ENCODE measurements around the gene VMAC.

The VMAC gene

DNA sequence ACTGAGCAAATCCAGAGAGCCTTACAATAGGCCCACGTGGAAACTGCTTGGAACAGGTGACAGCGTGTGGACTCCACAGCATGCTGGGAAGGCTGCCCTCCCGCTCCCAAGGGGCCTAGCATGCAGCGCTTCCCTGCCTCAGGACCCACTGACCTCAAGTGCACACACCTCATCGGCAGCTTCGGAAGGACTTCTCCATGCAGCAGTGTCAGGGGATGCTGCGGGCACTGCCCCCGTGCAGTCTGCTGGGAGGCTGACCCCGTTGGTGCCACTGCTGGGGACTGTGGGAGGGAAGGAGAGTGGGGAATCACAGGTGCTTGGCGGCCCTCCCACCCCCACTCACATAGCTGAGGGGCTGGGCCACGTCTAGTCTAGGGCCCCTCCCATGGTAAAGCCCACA lies 26.6 kb downstream of the VMAC start:
- no peak for DNase-seq

DNA sequence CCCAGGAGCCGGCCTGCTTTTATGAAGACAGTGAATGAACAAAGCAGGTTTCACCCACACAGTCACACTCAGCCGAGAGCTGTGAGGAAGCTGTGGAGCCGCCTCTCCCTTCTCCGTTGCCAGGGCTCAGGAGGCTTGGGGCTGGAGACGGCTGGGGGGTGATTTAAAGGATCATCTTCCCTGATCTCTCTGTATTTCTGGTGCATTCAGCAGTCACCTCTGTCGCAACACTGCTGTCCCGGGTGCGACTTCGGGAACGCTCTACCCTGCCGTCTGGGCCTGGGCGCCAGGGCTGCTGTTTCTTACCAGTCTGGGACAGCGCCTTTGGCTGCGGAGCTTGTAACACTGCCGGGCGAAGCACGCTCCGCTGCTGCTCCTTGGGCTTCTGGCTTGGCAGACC lies 27.5 kb downstream of the VMAC start:
- no peak for DNase-seq

DNA sequence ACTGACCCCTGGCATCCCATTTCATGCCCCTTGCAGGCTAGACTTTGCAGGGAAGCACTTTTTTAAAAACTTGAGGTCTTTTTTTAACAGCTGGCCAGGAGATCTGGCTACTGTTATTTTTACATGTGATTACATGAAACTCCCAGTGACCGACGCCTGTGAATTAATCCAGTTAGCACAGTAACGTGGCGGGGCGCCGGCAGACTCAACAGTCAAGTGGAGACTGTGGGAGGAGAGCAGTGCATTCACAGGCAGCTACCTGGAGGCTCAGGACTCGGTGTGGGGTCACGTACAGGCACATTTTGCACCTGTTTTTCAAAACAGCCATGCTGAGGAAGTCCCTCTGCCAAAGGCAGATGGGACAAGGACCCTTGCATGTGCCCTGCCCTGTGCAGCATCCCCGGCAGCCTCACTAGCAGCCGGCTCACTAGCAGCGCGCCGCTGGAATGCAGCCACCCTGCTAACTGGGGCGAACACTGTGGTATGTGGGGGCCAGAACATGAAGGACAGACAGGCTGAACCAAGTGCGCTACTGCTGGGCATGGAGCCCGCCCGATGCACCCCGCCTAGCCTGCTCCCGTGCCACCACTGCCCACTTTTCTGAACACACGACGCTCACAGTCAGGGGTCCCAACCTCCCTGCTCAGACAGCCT lies 28.1 kb downstream of the VMAC start:
- DNase-seq = no peak

DNA sequence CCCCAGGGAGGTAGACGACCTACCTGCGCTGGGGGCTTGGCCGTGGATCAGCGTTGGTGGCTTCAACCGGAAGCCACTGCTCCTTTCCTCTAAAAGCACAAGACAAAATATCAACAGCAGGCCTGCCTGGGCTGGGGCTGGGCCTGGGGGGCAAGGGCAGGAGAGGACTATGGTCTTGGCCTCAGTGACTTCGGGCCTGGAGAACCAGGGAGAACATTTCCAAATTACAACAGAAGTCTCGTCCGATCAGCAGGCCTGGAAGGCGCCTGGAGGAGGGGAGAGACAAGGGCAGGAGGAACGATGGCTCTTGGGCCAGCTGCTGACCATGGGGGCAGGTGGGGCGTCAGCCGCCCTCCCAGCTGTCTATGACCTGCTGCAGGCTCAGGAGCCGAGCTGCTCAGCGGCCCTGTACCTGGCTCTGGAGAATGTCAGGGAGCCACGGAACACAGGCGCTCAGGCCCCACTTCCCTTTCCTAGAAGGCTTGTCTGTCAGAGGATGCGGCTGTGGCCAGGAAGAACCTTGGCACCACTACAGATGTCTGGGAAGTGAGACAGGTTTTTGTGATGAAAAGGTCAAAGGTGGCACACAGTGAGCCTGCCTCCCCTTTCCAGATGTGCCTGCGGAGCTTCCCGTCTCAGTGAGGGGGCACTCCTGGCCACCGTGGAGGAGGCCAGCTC lies 28.9 kb downstream of the VMAC start:
- no peak for DNase-seq

DNA sequence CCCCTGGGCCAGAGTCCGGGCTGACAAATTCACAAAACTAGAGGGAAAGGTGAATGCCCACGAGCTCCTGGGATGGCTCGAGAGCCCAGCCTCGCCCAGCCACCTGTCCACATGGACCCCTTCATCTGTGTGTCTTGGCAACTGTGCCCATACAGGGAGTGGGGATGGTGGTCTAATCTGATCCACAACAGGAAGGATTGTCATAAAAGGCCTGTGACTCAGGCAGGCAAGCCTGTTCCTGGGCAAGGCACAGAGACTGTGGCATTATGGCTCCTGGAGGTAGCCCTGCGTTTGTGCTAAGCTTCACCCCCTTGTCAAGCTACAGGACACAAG lies 29.4 kb downstream of the VMAC start:
- no peak for DNase-seq

DNA sequence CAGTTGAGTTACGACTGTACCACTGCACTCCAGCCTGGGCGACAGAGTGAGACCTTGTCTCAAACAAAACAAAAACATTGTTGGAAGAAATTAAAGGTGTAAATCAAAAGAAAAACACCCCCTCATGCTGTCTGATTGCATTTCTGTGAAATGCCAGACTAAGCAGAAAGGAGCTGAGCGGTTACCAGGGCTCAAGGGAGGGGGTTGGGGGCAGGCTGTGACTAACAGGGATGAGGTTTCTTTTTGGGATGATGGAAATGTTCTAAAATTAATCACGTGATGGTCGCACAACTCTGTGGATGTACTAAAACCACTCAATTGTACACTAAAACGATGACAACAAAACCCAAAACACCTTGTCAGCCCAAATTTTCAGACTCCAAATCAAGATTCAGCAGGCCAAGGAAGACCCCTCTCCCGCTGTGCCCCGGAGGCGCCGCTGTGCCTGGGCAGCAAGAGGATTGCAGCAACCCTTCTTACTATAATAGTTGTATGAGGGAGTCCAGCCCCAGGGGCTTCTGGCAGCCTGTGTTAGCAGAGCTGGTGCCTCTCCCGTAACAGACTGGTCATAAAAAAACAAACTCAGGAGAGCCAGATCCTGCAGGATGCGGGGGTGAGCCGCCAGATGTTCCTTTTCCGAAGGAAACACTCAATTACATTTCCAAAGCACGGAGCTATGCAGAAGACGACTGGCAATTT lies 30.3 kb downstream of the VMAC start:
- DNase-seq = peak; percentile 40

DNA sequence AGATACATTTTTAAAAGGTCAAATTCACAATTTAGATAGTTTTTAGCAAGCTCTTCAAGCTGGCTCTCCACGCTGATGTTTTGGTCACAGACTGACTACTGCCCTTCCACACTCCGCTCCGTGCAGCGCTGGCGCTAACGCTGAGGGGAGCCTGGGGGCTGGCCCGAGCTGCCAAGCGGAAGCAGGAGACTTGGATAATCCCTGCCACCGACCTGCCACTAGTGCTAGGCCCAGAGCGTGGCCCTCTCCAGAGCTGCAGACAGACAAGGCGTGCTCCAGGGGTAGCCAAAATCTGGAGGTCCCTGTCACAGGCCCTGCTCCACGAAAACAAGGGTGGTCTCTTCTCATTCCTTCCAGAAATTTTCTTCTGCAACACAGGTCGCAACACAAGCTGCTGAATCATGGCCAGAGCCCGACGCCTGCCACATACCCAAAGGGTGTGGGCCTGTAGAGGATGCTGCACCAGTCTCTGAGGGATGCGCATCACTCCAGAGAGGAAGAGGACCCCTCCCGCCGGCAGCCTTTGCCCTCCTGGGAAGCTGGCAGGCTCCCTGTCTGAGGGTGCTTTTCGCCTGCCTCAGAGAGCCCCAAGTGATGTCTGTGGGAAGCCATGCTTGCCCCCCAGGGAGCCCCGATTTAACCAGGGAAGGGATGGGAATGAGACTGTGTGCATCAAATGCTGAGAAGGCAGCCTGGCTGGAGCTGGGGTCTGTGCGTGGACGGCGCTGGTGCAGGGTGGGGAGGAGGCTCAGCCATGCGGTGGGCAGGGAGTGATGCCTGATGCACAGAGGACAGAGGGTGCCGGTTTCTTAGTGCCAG lies 31.0 kb downstream of the VMAC start:
- no peak for DNase-seq

DNA sequence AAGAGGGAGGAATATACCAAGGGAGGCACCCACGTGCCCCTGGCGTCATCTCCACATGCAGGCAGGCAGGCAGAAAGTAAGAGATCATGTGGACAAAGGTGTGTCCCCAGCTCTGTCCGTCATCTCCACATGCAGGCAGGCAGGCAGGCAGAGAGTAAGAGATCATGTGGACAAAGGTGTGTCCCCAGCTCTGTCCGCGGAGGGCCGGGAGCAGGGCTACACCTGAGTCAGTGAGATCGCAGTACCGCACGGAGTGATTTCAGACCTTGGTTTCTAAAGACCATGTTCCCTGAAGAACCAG lies 31.6 kb downstream of the VMAC start:
- no peak for DNase-seq

DNA sequence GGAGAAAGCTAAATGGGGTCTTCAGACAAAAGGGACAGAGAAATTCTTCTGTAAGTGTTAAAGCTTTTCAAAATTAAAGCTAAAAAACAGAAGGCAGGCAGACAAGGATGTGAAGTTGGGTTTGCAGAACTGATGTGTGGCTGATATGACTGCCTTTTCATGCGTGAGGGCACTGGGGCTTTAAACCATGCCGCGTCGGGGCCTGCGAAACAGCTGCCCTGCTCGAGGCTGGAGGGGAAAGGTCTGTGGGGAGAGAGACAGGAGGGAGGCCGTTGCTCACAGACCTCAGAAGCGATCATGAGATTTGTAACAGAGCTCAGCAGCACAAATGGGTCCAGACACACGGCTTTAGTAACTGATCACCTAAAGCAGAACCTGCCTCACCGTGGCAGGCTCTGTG lies 32.9 kb downstream of the VMAC start:
- DNase-seq = no peak

DNA sequence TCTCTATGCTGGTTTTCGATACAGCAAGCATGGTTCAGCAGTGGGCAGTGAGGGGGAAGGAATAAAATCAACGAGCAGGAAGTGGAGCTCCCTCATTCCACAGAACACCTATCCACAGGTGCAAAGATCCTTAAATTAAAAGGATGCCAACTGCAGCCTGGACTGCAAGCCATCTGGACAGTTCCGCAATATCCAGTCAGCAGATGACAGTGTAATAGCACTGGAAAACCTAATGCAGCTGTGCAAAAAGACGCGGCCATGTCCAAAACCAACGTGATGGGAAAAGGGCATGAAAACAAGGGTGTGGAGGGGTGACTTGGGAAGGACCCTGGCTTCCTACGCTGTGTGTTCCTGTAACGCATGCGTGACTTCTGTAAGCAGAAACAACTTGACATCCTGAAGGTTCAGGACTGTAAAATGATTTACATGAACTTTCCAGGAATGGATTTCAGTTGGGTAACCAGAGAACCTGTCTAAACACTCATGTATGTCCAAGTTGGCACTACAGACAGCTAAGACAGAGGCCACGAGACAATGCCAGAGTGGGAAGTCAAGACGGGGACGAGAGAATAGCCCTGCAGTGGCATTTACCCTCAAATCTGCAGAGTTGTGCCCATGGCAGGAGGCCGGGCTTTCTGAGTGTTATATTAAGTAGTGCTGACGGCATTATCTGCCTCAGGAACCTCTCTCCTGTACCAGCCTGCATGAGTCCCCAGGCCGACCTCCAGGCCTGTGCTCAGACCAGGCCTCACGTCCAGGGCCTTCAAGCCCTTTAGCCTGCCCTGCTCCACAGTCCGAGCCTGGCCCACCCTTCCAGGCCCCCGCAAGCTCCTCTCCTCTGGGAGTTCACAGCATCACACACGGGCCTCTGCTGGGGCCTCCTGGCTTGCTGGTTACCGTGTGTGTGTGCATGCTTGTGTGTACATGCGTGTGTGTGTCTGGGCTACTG lies 35.9 kb downstream of the VMAC start:
- DNase-seq = no peak

DNA sequence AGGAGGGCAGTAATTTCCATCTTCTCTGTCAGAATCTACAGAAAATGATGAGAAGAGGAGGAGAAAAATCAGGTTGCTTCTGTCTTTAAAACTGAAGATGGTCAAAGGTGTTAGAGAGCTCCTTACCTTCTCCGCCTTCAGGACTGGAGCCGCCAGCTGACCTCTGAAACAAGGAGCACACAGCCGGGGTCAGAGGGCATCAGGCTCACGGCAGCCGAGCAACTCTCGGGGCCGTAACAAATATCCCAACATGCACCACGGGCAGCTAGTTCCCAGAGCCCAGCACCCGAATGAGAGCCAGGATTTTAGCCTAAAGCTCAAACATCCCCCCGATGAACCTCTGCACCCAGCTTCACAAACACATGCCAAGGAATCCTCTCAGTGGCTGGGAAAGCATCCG lies 37.0 kb downstream of the VMAC start:
- no peak for DNase-seq

DNA sequence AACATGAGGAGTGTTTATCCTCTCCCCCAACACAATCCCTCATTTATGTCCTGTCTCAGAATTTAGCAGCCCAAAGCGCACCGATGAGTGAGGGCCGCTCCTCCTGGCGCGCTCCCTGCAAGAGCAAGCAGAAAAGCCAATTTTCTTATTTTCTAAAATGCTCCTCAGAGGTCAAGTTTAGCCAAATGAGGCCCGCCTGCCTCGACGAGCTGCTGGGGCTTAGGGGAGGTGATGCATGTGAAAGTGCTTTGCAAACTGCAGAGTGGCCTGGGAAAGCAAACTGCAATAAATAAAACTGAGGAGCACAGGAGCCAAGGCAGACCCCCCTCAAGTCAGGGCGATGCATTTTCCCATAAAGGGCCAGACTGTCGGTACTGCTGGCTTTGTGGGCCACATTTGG lies 38.4 kb downstream of the VMAC start:
- DNase-seq = no peak

DNA sequence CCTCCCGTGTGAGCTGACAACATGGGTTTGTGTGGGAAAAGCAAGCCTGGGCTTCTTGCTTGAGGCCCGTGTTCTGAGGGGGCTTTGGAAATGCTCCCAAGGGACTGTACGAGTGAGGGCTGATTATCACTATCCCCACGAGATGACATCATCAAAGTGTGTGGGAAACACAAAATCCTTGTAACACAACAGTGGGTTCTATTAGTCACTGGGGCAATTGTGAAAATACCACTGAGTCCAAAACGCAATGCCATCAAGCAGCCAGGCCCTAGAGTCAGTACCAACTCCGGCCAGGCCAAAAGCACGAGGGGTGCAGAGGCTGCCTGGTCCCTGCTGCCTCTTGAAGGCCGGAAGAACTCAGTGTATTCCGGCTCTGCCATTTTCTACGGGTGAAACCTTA lies 39.0 kb downstream of the VMAC start:
- peak; percentile 44 for DNase-seq

DNA sequence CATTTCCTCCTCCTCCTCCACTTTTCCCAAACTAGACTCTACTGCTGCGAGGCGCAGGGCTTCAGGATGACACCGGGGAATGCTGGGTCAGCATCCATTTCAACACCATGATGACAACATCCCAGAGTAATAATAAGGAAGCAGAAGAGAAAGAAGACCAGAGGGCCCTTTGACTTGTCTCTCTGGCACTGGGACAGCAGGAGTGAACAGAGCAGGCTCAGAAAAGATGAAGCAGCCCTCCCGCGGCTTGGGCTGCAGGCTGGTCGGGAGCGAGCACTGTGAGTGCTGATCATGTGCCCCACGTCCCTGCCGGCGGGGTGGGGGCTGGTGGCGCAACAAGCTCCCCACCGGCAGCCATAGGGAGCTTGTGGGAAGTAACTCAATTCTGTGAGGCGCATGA lies 42.8 kb downstream of the VMAC start:
- DNase-seq = peak; percentile 81

DNA sequence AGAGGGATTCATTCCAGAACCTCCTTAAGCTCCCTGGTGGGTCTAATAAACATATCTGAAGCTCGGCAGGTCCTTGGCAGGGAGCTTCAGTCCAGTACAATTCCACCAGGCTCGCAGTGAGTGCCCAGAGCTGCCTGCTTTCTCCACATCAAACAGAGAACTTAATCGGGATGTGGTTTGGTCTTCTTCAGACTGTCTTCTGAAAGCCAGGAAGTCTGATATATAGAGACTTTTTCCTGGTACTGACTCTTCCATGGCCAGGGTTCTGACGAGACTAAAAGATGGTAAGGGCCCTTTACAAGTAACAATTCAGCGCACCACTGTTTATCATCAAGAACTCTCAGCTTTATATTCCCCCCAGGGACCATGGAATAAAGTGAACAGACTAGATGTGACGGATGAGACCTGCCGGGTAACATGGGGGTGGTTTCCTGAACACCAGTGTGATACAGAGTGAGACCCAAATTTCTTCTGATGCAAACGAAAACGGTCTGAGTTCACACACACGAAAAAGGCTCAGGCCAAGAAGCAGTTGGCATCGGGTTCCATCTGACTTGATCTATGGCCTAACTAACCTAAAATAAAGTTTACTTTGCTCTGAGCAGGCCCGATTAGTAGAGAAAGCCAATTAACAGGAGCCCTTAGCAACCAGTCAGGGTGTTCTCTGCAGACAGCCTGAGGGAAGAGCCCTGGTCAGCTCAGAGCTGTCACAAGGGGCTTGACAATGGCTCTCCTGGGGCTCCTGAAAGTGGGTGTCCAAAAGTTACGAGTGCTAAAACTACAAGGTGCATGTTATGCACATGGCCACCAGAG lies 44.3 kb downstream of the VMAC start:
- DNase-seq = no peak

DNA sequence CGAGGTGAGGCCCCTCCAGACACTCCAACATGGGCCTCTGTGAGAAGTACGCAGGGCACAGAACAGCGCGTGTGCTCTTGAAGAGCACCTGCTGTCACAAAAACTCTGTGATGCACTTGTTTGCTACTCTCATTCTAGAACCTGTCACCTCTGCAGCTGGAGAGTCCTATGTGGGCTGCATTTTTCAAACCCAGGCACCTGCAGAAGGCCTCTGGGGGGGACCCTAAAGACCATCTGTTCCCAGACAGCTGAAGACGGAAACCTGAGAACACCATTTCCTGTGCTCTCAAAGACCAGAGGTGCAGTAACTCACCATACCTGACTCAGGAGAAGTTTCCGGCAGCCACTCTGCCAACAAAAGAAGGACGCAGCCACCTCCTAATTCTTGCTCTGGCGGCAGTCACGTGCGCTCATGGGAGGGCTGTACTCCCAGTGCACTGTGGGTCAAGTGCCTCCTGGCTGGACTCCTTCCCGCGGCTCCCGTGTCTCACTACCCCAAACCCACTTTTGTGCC lies 45.2 kb downstream of the VMAC start:
- no peak for DNase-seq

DNA sequence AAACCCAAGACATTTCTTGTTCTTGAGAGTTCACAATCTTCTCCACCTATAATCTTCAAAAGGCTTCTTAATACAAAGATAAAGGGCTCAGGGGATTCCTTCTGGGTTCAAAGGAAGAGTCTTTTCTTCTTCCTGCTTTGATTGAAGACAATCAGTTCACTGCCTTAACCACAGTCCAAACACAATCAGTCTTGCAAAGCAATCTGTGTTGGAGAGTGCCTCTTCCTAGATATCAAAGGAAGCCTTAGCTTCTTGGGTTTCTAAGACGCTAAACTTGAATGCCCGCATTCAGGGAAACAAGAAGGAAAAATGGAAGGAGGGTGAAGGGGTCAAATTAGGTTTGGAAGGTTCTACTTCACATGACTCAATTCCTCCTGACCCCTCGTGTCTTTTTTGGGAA lies 46.1 kb downstream of the VMAC start:
- no peak for DNase-seq

DNA sequence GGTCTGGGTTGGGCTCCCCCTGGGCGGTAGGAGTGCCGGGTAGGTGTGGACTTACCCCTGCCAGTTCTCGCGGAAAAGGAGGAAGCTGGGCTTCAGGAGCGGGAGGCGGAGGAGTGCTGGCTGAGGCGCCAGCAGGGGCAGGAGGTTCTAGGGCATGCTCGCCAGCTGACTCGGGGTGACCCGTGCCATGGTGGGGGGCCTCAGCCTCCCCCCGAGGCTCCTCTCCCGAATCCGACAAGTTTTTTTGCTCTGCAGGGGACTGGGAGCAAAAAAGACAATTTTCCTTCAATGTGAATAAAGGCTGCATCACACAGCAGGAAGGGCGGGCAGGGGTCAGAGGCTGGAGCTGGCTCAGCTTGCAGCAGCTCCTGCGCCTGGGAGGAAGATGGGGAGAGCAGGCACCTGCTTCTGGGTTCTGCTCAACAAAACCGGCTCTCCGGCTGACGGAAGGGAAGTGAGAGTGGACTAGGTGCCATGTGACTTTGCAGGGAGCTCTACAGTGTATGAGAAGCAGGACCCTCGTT lies 46.7 kb downstream of the VMAC start:
- DNase-seq = no peak

DNA sequence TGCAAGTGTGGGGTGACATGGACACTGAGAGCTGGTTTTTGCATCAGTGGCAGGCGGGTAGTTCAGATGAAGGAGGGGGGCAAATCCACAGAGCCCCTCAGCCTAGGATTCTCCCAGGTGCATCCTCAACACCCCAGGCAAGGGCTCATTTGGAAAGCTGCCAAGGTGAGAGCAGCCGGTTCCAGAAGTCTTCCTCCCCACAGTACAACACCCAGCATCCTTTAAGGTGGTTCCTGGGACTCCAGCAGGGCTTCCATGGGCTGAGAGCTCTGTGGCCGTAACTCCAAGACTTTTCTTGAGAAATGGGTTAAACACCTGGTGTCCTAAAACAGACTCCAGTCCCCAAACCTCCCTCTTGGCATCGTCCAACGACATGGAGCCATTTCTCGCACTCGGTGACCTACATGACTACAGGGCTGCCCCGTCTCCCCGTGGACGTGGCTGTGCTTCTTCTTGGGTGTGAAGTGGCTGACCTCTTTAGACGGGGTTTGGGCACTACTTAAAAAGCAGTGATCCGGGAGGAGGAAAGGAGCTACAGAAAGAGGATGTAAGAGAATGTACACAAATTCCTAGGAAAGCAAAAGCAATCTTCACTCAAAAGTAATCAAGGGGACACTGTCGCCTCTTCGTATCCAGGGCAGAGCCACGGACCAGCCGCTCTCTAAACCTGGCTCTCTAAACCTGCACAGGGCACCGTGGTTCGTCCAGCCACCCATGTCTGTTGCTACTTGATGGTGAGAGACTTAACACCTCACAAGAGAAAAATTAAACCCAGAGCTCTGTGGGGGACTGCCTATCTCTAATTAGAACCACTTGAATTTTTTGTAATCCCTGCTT lies 47.7 kb downstream of the VMAC start:
- no peak for DNase-seq

DNA sequence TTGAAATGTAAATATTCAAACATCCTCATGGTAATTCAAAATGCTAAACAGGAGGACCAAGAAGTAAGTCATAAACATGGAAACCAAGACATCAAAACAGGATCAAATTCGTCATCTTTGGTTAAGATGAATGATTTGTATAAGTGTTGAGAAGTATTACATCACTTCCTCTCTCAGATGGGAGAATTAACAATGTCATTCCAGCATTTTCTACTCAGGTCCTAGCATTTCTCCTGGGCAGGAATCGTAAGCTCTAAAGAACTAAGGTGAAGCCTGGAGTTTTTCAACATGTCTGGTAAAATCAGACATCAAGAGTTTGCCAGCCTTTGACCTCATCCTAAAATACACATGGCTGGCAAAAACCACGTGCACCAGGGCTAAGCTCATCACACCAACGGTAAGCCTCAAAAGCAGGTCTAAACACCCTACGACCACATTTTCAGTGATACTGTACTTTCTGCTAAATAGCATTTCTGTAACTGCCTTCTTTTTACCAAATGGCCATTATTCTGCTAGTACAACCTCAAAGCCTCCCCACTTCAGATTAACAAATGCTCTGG lies 48.4 kb downstream of the VMAC start:
- DNase-seq = peak; percentile 54
